SU-DHL-6 (cell line): ENCODE results near the gene NDUFB7.
"Not testable (repeated sequence)": the region's sequence is repeated elsewhere in the genome, so short reads cannot be mapped to it uniquely, and the experiment has no call there.

Experiments
- EZH2phosphoT487 ChIP-seq: fragments of 200-600 bp; sonication (generic), shearing (Covaris generic); conservative IDR thresholded peaks from 2 replicates; pipeline ENCODE4 v1.6.1; 2018; ENCODE audit warnings: mild to moderate bottlenecking, antibody characterized with exemption, low read length, moderate library complexity, mixed read lengths
- TF ChIP-seq, protein P1 (sequence below): fragments of 200-600 bp; sonication (generic); IDR thresholded peaks from one replicate; pipeline ENCODE4 v1.5.1; 2017; ENCODE audit warnings: antibody characterized with exemption, mild to moderate bottlenecking, low read length, moderate library complexity; ENCODE audit not compliant: insufficient read depth, poor library complexity, severe bottlenecking

DNA sequence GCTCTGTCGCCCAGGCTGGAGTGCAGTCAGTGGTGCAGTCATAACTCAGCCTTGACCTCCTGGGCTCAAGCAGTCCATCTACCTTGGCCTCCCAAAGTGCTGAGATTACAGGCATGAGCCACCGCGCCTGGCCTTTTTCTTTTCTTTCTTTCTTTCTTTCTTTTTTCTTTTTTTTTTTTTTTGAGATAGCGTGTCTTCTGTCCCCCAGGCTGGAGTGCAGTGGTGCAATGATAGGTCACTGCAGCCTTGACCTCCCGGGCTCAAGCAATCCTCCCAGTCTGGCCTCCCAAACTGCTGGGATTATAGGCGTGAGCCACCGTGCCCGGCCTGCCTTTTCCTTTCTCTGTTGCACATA, 19.9 kb downstream of the NDUFB7 start:
- TF ChIP-seq, protein P1, sequence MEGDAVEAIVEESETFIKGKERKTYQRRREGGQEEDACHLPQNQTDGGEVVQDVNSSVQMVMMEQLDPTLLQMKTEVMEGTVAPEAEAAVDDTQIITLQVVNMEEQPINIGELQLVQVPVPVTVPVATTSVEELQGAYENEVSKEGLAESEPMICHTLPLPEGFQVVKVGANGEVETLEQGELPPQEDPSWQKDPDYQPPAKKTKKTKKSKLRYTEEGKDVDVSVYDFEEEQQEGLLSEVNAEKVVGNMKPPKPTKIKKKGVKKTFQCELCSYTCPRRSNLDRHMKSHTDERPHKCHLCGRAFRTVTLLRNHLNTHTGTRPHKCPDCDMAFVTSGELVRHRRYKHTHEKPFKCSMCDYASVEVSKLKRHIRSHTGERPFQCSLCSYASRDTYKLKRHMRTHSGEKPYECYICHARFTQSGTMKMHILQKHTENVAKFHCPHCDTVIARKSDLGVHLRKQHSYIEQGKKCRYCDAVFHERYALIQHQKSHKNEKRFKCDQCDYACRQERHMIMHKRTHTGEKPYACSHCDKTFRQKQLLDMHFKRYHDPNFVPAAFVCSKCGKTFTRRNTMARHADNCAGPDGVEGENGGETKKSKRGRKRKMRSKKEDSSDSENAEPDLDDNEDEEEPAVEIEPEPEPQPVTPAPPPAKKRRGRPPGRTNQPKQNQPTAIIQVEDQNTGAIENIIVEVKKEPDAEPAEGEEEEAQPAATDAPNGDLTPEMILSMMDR, result not testable (repeated sequence)
- not testable (repeated sequence) for TF ChIP-seq EZH2phosphoT487
